Measurements from ENCODE around the gene CPAMD8.

DNA sequence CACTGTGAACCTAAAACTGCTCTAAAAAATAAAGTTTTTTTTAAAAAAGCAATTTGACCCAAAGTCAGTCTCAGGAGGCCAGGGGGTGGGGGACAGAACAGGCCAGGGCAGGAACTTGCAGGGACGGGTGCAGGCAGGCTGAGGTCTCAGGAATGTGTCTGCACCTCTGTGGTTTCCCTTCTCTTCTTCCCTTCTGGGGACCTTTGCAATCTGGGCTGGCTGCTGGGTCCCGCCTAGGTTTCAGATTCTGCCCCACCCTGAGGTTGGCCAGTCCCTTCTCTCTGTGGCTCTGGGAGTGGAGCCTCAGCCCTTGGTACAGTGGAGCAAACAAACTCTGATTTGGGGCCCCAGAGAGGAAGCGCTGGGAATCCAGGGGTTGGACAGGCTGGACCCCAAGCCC lies 143.1 kb downstream of the CPAMD8 start:
- TF ChIP-seq, protein P1, sequence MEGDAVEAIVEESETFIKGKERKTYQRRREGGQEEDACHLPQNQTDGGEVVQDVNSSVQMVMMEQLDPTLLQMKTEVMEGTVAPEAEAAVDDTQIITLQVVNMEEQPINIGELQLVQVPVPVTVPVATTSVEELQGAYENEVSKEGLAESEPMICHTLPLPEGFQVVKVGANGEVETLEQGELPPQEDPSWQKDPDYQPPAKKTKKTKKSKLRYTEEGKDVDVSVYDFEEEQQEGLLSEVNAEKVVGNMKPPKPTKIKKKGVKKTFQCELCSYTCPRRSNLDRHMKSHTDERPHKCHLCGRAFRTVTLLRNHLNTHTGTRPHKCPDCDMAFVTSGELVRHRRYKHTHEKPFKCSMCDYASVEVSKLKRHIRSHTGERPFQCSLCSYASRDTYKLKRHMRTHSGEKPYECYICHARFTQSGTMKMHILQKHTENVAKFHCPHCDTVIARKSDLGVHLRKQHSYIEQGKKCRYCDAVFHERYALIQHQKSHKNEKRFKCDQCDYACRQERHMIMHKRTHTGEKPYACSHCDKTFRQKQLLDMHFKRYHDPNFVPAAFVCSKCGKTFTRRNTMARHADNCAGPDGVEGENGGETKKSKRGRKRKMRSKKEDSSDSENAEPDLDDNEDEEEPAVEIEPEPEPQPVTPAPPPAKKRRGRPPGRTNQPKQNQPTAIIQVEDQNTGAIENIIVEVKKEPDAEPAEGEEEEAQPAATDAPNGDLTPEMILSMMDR (IDR thresholded peaks at IDR 0.05) = no peak
- TF ChIP-seq POLR2A (IDR thresholded peaks at IDR 0.05) = no peak

All from heart left ventricle (tissue), 13 donors.